GM06990 (cell line): ENCODE results near the gene LYRM7.

Source experiments
- DNase-seq: peaks from one replicate; pipeline ENCODE4 v3.0.0-alpha.2; 2011; ENCODE audit not compliant: insufficient read length; ENCODE audit errors: extremely low read depth
- H3K27me3 ChIP-seq: replicated peaks from 2 replicates; pipeline ENCODE4 v1.6.0; 2011; ENCODE audit warnings: low read length; ENCODE audit not compliant: control insufficient read depth, insufficient read depth
- H3K36me3 ChIP-seq: 2 replicates; pipeline ENCODE4 v1.5.1; 2011; ENCODE audit warnings: low read length; ENCODE audit not compliant: control insufficient read depth, insufficient read depth
- H3K4me3 ChIP-seq: replicated peaks from 2 replicates; pipeline ENCODE4 v1.5.1; 2011; ENCODE audit warnings: low read depth, mild to moderate bottlenecking, control low read depth, low read length
- TF ChIP-seq, protein P1 (sequence below): IDR thresholded peaks from 2 replicates; pipeline ENCODE4 v1.5.1; 2011; ENCODE audit warnings: low read length, control low read depth, mild to moderate bottlenecking, inconsistent platforms; ENCODE audit not compliant: insufficient read depth, poor library complexity, severe bottlenecking

The LYRM7 gene

DNA sequence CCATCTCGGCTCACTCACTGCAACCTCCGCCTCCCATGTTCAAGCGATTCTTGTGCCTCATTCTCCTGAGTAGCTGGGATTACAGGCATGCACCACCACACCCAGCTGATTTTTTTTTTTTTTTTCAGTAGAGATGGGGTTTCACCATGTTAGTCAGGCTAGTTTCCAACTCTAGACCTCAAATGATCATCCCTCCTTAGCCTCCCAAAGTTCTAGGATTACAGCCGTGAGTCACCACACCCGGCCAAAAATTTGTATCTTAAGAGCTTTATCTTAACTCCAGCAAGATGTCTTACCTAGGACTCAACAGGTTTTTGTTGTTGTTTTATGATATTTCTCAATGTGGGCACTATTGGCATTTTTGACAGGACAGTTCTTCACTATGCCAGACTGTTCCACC is 27.9 kb downstream of the LYRM7 start:
- H3K27me3 ChIP-seq, result no peaks in the 10 kb centered on the region
- no peaks in the 10 kb centered on the region for H3K36me3 ChIP-seq
- DNase-seq, result no peak
- TF ChIP-seq, protein P1, sequence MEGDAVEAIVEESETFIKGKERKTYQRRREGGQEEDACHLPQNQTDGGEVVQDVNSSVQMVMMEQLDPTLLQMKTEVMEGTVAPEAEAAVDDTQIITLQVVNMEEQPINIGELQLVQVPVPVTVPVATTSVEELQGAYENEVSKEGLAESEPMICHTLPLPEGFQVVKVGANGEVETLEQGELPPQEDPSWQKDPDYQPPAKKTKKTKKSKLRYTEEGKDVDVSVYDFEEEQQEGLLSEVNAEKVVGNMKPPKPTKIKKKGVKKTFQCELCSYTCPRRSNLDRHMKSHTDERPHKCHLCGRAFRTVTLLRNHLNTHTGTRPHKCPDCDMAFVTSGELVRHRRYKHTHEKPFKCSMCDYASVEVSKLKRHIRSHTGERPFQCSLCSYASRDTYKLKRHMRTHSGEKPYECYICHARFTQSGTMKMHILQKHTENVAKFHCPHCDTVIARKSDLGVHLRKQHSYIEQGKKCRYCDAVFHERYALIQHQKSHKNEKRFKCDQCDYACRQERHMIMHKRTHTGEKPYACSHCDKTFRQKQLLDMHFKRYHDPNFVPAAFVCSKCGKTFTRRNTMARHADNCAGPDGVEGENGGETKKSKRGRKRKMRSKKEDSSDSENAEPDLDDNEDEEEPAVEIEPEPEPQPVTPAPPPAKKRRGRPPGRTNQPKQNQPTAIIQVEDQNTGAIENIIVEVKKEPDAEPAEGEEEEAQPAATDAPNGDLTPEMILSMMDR, result no peak
- no peak overlapping the region for H3K4me3 ChIP-seq

DNA sequence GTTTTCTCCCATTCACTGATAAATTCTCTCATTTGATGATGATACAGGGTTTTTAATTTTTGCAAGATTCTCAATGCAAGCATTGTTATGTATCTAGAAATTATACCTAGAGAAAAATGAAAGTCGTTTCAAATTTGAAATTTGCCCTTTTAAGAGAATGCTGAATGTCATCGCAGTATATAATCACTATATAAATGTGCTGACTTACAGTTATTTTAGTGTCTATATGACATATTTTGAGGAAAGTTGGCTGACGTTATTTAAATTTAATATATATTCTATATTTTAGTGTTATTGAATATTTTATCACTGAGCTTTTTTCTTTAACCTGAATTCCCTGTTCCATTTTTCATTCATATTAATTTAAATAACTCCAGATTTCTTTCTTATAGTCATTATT is 29.8 kb downstream of the LYRM7 start:
- Histone ChIP-seq H3K4me3 (no peak overlapping the region), H3K27me3 (no peaks in the 10 kb centered on the region), H3K36me3 (no peaks in the 10 kb centered on the region)
- TF ChIP-seq, protein P1, result no peak
- no peak for DNase-seq

DNA sequence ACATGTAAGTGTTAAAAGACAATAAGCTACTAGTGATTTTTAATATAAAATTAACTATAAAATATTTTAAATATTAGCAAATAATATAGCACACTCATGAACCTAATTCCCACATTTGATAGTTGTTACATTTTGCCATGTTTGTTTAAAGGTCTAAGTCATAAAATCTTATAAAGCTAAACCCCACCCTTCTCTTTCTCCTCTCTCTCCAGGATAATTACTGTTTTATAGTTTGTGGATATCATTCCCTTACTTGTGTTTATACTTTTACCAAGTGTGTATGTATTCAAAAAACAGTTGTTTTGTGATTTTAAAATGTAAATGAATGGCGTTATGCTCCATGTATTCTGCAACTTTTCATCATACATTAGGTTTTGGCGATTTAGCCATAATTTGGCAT is 34.2 kb downstream of the LYRM7 start:
- Histone ChIP-seq H3K27me3 (no peaks in the 10 kb centered on the region), H3K36me3 (no peaks in the 10 kb centered on the region)

DNA sequence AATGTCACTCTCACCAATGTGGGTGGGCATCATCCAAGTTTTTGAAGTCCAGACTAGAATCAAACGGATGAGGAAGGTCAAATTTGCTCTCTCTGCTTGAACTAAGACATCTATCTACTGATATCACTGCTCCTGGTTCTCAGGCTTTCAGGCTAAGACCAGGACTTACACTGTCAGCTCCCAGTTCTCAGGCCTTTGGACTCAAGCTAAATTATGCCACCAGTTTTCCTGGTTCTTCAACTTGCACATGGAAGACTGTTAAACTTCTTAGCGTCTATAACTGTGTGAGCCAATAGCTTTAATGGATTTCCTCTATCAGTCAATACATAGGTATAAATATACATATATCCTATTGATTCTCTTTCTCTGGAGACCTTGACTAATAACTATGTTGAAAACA is 35.3 kb downstream of the LYRM7 start:
- no peak for DNase-seq
- no peak overlapping the region for H3K4me3 ChIP-seq
- H3K36me3 ChIP-seq, result no peaks in the 10 kb centered on the region
- TF ChIP-seq, protein P1, result no peak
- no peaks in the 10 kb centered on the region for H3K27me3 ChIP-seq

More for the DNA sequence above, 34.2 kb downstream of the LYRM7 start:
- no peak for DNase-seq
- no peak overlapping the region for H3K4me3 ChIP-seq
- TF ChIP-seq, protein P1, result no peak

DNA sequence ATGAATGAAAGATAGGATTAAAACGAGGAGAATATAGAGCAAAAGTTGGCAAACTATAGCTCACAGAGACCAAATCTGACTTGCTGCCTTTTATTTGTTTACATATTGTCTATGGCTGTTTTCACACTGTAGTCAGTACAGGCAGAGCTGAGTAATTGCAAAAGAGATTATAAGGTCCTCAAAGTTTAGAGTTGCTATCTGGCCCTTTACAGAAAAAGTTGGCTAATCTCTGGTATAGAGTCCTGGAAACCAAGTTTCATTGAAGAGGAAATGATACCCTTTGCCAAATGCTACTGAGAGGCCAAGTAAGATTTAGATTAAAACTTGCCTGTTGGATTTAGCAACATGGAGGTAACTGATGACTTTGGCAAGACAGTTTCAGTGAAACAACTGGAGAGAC is 36.0 kb downstream of the LYRM7 start:
- H3K36me3 ChIP-seq, result no peaks in the 10 kb centered on the region
- no peaks in the 10 kb centered on the region for H3K27me3 ChIP-seq
- DNase-seq, result no peak
- TF ChIP-seq, protein P1, result no peak
- no peak overlapping the region for H3K4me3 ChIP-seq

DNA sequence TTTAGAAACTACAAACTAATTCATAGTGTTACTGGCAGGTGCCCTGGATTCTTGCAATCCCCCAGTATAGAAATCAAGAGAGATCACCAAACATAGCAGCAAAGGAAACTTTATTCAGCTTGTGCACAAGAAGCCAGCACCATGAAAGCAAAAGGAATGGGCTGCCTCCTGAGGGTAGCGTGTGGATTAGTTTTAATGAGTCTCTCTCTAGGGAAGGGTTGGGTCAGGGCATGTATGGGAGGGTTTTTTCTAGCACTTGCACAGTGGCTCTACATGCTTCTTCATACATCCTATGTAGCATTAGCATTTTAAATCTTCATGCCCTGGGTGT is 38.4 kb downstream of the LYRM7 start:
- no peak for DNase-seq
- Histone ChIP-seq H3K36me3 (no peaks in the 10 kb centered on the region), H3K27me3 (no peaks in the 10 kb centered on the region), H3K4me3 (no peak overlapping the region; the same call in 1 of the 2 replicates)
- TF ChIP-seq, protein P1, result no peak
